Body of pancreas (tissue), 4 donors: ENCODE measurements around the gene ZMYM4. TPM values are rescaled to one million over a fixed set of nuclear protein-coding genes. Genes with fewer than 3 reads are reported as not detected.

ENCODE experiments used
- ATAC-seq: fragments of 150-250 bp; one replicate; pipeline ENCODE4 v1.9.1; 2016
- DNase-seq, 4 donors: peaks; one replicate each; pipeline ENCODE4 v3.0.0-alpha.2; 2019
- H3K27ac ChIP-seq, 4 donors: fragments of 200-600 bp; sonication (generic); 1 replicate in 3 of 4; 2 replicates in 1 of 4; pipeline versions ENCODE4 v1.5.1 to v1.6.1; 2016 to 2019; ENCODE audit warnings: mild to moderate bottlenecking in 1 of 4, mixed read lengths in 1 of 4, moderate library complexity in 1 of 4
- H3K27me3 ChIP-seq, 2 donors: fragments of 200-600 bp; sonication (generic); one replicate each; pipeline ENCODE4 v1.6.0; 2016; ENCODE audit warnings: mild to moderate bottlenecking in 1 of 2
- H3K36me3 ChIP-seq, 2 donors: fragments of 200-600 bp; sonication (generic); replicated peaks in 1 of 2; 2 replicates each; pipeline ENCODE4 v1.5.1; 2016; ENCODE audit warnings: low read depth in 2 of 2; ENCODE audit not compliant: insufficient read depth in 1 of 2
- H3K4me1 ChIP-seq: fragments of 200-600 bp; sonication (generic); one replicate; pipeline ENCODE4 v1.6.0; 2016
- H3K4me3 ChIP-seq, 2 donors: fragments of 200-600 bp; sonication (generic); 1 replicate in 1 of 2; 2 replicates in 1 of 2; pipeline ENCODE4 v1.5.1; 2016 to 2019
- H3K9me3 ChIP-seq, 3 donors: fragments of 200-600 bp; sonication (generic); 1 replicate in 2 of 3; 2 replicates in 1 of 3; pipeline ENCODE4 v1.5.1; 2016
- CTCF ChIP-seq, 7 experiments: fragments of 450-650 bp in 4 of 7; fragments of 200-600 bp in 3 of 7; sonication (generic) in 3 of 7; IDR thresholded peaks; one replicate each; pipeline ENCODE4 v1.5.1; 2016 to 2019; ENCODE audit warnings: antibody characterized with exemption in 7 of 7
- POLR2A ChIP-seq, 3 donors: fragments of 450-650 bp; IDR thresholded peaks; one replicate each; pipeline ENCODE4 v1.6.1; 2016; ENCODE audit warnings: antibody characterized with exemption in 3 of 3, mild to moderate bottlenecking in 2 of 3
- WGBS, 2 donors: methylation state at CpG; one replicate each; pipeline ENCODE4 v1.1.5; 2017; 5-methylcytosine and 5-hydroxymethylcytosine counted together
- intact Hi-C: fragments of 100-400 bp; cut with DNase I; formaldehyde crosslinking; loops from one replicate; pipeline ENCODE4 v1.15.1; 2023
- total RNA-seq, 2 donors: library from RNA; depleted of rRNA; stranded (reverse); fragments of >200 nt; gene quantifications; one replicate each; pipeline ENCODE4 v1.1.0, GENCODE V29; 2016

The ZMYM4 gene
- total RNA-seq, 2 donors from 2014 or later: 15.2 to 33.2 TPM

GRCh38 chr1:35247256-35247655, 21.3 kb upstream of the ZMYM4 start:
- Histone ChIP-seq H3K4me3 (no peak overlapping the region), H3K4me1 (no peaks in the 10 kb centered on the region), H3K27ac (no peak overlapping the region), H3K27me3 (no peaks in the 10 kb centered on the region), H3K9me3 (no peaks in the 10 kb centered on the region), H3K36me3 (no peaks in the 10 kb centered on the region)
- TF ChIP-seq POLR2A (IDR thresholded peaks at IDR 0.05) (no peak), CTCF (IDR thresholded peaks at IDR 0.05) (no peak)
- DNase-seq (no peak), ATAC-seq (no peak)
- 84 to 88% methylated on average over 5 of the region's 5 CpGs for WGBS, 2 donors
- intact Hi-C loops: no loop called here

- H3K27ac ChIP-seq: no peak overlapping the region
- no peak for ATAC-seq
- WGBS, 2 donors: 89 to 96% methylated on average over 2 of the region's 2 CpGs
- no peaks in the 10 kb centered on the region for H3K4me1 ChIP-seq
- H3K36me3 ChIP-seq: no peaks in the 10 kb centered on the region
- no peak overlapping the region for H3K4me3 ChIP-seq
- intact Hi-C loops: no loop called here
- no peaks in the 10 kb centered on the region for H3K27me3 ChIP-seq
- no peaks in the 10 kb centered on the region for H3K9me3 ChIP-seq
- no peak for DNase-seq
- no peak for TF ChIP-seq CTCF (IDR thresholded peaks at IDR 0.05)
- no peak for TF ChIP-seq POLR2A (IDR thresholded peaks at IDR 0.05)
These were observed 14.6 kb upstream of the ZMYM4 start for GRCh38 chr1:35253941-35254340.

GRCh38 chr1:35255276-35255675, 13.2 kb upstream of the ZMYM4 start:
- no peak overlapping the region for H3K4me3 ChIP-seq
- no peak for ATAC-seq
- no peaks in the 10 kb centered on the region for H3K27me3 ChIP-seq
- intact Hi-C loops: no loop called here
- no peak overlapping the region for H3K27ac ChIP-seq
- no peak for DNase-seq
- 82 to 85% methylated on average over 4 of the region's 4 CpGs for whole genome bisulfite sequencing, 2 donors
- TF ChIP-seq POLR2A (IDR thresholded peaks at IDR 0.05): no peak
- TF ChIP-seq CTCF (IDR thresholded peaks at IDR 0.05): no peak
- no peaks in the 10 kb centered on the region for H3K9me3 ChIP-seq
- H3K36me3 ChIP-seq: no peaks in the 10 kb centered on the region
- no peaks in the 10 kb centered on the region for H3K4me1 ChIP-seq

- no peak for TF ChIP-seq POLR2A (IDR thresholded peaks at IDR 0.05)
- TF ChIP-seq CTCF (IDR thresholded peaks at IDR 0.05): no peak
- intact Hi-C loops: no loop called here
- no peak overlapping the region for H3K4me3 ChIP-seq
- WGBS, 2 donors: 100% methylated on average over 1 of the region's 1 CpG
- peaks cover 8% of the 10 kb centered on the region for H3K4me1 ChIP-seq
- H3K27ac ChIP-seq: no peak overlapping the region
- DNase-seq (no peak), ATAC-seq (no peak)
- no peaks in the 10 kb centered on the region for H3K36me3 ChIP-seq
- no peaks in the 10 kb centered on the region for H3K27me3 ChIP-seq
- no peaks in the 10 kb centered on the region for H3K9me3 ChIP-seq
These were observed 8.9 kb upstream of the ZMYM4 start for GRCh38 chr1:35259561-35259960.

- no peak for DNase-seq
These were observed 6.9 kb upstream of the ZMYM4 start for GRCh38 chr1:35261412-35262120.

More at GRCh38 chr1:35261412-35262120, 6.9 kb upstream of the ZMYM4 start:
- TF ChIP-seq POLR2A (IDR thresholded peaks at IDR 0.05) (no peak), CTCF (IDR thresholded peaks at IDR 0.05) (no peak)
- Histone ChIP-seq H3K4me3 (no peak overlapping the region), H3K9me3 (no peaks in the 10 kb centered on the region), H3K27ac (no peak overlapping the region), H3K36me3 (no peaks in the 10 kb centered on the region), H3K27me3 (no peaks in the 10 kb centered on the region), H3K4me1 (peaks cover 19% of the 10 kb centered on the region)
- no peak for ATAC-seq
- intact Hi-C loops: no loop called here
- WGBS, 2 donors: 89 to 100% methylated on average over 4 of the region's 4 CpGs
